AG09319 (cell line): Measurements from ENCODE around the gene HERC2.

Source experiments
- DNase-seq: peaks from one replicate; pipeline ENCODE4 v3.0.0-alpha.2; 2010; ENCODE audit warnings: low read depth; ENCODE audit errors: extremely low read depth
- CTCF ChIP-seq: IDR thresholded peaks from 2 replicates; pipeline ENCODE4 v1.5.1; 2011; ENCODE audit warnings: low read depth, mild to moderate bottlenecking, inconsistent platforms, low read length, moderate library complexity

The HERC2 gene

GRCh38 chr15:28272587-28272986 is 49.4 kb downstream of the HERC2 start:
- DNase-seq = no peak
- TF ChIP-seq CTCF = no peak

- TF ChIP-seq CTCF = no peak
- DNase-seq = no peak
Measured at GRCh38 chr15:28271697-28272260, 50.2 kb downstream of the HERC2 start.

- no peak for TF ChIP-seq CTCF
- no peak for DNase-seq
Measured at GRCh38 chr15:28269097-28269496, 52.9 kb downstream of the HERC2 start.

- no peak for DNase-seq
- no peak for TF ChIP-seq CTCF
Measured at GRCh38 chr15:28267727-28268126, 54.3 kb downstream of the HERC2 start.

GRCh38 chr15:28265334-28266019 is 56.5 kb downstream of the HERC2 start:
- DNase-seq = no peak
- TF ChIP-seq CTCF = no peak

GRCh38 chr15:28264166-28264565 is 57.8 kb downstream of the HERC2 start:
- DNase-seq = no peak
- no peak for TF ChIP-seq CTCF

- DNase-seq = no peak
- TF ChIP-seq CTCF = no peak
Measured at GRCh38 chr15:28262438-28262837, 59.5 kb downstream of the HERC2 start.
